ENCODE measurements around the gene POP4.
"Not testable (repeated sequence)": the region's sequence is repeated elsewhere in the genome, so short reads cannot be mapped to it uniquely, and the experiment has no call there.

POP4 gene, protein sequence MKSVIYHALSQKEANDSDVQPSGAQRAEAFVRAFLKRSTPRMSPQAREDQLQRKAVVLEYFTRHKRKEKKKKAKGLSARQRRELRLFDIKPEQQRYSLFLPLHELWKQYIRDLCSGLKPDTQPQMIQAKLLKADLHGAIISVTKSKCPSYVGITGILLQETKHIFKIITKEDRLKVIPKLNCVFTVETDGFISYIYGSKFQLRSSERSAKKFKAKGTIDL

DNA sequence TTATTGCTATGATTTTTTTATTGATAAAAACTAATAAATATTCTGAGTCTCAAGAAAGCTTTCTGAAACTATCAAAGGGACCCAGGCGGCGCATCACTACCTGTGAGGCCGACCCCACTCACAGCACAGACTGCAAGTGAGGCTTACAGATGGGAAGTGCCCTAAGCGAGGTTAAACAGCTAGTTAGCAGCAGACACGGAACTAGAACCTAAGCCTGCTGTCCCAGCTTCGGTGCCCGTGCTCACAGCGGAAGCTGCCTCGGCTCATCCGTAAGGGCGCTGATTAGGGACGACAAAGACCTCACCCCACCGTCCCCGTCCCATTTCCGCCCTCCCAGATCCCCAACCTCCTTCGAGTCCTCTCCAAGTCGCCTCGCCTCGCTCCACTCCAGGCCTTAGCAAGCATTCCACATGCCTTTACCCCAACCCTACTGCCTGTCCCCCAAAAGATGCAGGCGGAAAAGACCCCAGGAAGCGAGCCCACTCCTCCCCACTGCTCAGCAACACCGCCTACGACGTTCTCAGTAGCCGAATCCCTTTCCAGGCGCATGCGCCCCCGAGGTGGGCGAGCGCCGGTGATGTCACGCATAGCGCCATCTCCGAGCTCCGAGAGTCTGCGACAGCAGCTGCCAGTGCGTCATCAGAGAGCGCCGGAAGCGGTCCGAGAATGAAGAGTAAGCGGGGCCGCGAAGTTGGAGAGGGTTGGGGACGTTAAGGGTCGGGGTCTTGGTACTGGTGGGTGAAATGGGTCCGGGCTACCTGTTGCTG is at the start of gene POP4:
TSS of gene POP4 (plus strand) at position 631 of the 767 bp plus-strand sequence. CDS start at position 667, 36 bp downstream.
- DNase-seq: peak; percentile 96 to 97

DNA sequence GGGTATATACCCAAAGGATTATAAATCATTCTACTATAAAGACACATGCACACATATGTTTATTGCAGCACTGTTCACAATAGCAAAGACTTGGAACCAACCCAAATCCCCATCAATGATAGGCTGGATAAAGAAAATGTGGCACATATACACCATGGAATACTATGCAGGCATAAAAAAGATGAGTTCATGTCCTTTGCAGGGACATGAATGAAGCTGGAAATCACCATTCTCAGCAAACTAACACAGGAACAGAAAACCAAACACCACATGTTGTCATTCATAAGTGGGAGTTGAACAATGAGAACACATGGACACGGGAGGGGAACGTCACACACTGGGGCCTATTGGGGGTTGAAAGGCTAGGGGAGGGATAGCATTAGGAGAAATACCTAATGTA is 47.0 kb upstream of the POP4 start:
- DNase-seq: not testable (repeated sequence)

DNA sequence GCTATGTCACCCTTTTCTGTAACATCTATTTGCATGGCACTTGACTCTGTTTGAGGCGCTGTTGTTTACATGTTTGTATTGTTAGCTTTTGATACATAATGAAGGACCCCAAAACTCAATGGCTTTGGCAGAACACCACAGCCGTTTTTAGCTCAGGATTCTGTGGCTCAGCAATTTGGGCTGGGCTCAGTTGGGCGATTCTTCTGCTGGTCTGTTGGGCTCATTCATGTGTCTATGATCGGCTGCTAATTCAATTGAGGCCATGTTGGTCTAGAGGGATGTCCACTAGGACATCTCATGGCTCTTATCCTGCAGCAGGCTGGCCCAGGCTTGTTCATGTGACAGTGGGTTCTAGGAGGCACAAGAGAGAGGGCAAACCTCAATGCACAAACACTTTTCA is 46.3 kb upstream of the POP4 start:
- DNase-seq: no peak

DNA sequence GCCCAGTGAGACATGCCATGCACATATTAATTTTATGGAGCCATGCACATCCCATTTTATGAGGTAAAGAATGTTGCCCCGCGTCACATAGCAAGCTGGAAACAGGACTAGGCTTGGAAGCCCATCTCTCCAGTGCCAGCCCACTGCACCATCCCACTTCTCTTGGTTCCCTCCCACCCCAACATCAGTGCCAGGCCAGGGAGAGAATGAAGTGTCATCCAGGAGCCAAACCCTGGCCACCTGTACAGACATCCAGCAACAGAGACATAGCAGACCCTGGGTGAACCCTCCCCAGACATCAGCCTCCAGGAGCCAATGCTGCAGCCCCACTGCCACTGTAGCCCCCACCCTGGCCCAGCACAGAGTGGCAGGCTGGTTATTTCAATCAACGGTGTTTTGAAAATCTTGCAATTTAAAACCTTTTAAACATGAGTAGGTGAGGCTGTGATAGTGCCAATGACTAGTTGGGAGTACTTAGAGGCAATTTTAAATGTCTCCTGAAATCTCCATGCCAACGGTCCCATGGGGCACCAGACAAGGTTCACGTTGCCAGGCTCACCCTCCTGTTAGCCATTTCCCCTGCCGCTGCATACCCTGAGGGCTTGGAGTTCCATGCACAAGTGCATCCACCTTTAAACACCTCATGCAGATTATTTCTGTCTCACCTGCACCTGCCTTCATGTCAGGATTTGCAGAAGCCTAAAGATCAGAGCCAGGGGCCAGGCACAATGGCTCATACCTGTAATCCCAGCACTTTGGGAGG is 45.6 kb upstream of the POP4 start:
- no peak for DNase-seq

DNA sequence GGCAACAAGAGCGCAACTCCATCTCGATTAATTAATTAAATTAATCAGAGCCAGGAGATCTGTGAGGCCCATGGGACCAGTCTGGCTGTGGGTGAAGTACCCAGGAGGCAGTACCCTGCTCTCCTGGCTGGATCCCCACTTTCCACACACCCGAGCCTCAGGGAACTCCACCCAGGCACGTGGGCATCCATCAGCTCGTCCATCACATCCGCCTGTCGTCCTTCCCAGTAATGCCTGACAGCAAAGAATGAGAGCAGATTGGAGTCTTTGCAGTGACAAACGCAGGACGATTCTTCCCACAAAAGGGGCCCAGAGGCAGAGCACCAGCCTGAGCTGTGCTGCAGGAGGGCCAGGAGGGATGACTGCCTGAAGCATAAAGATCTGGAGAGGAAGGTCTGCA is 44.5 kb upstream of the POP4 start:
- DNase-seq: no peak

DNA sequence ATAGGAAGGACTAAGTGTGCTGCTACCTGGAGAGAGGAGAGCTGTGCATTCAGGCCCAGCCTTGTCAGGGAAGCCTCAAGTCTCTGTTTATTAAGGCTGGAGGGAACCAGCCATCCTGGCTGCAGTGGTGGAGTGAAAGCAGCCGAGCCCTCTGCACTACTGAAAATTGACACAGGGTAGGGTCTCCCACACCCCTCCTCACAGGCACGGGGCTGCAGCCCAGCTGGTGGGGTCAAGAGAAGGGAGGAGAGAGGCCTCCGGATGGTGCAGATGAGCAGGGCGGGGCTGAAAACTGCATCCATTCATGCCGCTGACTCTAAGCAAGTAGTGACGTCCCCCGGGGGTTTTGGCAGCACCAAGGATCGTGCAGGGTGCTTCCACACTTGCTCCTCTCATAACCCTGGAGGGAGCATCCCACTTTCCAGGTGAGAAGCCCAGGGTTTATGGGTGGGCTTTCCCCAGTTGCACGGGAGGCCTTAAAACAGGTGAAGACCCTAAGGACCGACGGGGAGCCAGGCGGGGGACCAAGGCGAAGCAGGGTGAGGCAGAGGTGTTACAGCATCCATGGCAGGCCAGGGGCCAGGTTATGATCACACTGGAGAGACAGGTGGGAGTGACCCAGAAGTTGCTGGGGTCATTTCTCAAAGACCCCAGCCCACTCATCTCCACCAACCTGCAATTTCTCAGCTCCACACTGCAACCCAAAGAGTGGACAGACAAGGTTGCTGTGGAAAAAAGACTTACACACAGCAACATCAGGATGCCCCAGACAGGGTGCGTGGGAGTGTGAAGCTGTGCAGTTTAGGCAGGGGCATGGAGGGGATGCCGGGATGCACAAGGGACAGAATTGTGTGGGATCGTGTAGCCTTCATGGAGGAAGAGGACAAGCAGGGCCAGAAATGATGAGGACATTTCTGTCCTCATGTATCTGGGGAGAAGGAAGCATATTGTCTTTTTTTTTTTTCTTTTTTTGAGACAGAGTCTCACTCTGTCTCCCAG is 43.5 kb upstream of the POP4 start:
- no peak for DNase-seq

DNA sequence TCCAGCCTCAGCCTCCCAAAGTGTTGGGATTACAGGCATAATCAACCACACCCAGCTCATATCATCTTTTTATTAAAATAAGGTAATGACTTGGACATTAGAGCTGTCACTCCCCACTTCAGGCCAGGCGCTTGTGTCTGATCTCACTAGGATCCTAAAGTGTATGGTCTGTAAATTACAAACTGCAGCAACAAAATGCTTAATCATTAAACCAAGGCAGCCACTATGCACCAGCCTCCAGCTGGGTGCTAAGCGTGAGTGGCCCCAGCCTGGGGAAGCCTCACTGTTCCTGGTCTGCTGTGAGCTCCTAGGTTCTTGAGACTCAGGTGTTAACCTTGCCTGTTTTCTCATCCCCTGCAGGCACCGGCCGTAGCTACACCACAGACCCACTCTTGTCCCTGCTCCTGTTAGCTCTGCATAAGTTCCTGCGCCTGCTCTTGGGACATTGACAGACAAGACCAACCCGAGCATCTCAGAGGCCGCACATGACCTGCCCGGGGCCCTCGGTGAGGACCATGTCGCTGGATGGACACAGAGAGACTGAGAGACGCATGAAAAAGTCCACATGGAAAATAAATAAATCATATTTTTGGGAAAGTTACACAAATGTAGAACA is 42.5 kb upstream of the POP4 start:
- no peak for DNase-seq

DNA sequence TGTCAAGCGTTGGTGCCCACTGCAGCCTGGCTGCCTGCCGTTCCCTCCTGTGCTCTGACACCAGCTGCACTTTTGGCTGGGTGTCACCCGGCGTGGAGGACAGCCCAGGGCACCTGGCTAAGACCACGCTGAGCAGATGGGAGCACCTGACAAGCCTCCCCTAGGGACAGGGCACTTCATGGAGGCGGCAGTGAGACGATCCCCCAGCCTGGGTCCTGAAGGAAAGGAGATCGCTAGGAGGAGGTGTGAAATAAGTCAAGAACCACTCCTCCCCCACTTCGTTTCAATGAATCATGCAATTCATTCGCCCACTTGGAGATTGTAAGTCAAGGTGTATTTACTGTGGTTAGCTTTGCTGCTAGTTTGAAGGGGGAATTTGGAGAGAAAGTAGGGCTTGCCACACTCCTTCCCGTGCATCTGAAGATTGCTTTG is 41.5 kb upstream of the POP4 start:
- no peak for DNase-seq

DNA sequence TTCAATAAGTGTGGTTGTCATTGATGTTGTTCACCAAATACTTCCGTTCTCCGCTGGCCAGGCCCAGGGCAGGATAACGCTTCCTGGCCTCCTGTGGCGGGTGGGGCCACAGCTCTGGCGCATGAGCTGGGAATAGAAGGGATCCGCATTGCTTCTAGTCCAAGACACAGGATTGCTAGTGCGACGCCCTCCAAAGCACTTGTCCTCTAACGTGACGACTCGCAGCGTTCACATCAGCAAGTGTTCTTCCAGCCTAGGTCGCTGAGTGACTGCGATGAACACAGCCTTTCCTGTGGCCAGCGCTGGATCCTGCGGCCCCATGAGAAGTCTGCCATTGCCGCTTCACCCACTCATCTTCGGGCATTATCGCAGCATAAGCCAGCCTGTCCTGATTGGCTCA is 40.9 kb upstream of the POP4 start:
- no peak for DNase-seq

DNA sequence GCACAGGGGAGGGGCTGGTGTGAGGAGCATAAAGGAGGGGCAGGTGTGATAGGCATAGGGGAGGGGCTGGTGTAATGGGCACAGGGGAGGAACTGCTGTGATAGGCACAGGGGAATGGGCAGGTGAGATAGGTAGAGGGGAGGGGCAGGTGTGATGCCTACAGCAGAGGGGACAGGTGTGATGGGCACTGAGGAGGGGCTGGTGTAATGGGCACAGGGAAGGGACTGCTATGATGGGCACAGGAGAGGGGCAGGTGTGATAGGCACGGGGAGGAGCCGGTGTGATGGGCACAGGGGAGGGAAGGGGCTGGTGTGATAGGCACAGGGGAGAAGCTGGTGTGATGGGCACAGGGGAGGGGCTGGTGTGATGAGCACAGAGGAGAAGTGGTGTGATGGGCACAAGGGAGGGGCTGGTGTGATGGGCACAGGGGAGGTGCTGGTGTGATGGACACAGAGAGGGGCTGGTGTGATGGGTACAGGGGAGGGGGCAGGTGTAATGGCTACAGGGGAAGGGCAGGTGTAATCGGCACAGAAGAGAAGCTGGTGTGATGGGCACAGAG is 39.5 kb upstream of the POP4 start:
- DNase-seq: no peak

DNA sequence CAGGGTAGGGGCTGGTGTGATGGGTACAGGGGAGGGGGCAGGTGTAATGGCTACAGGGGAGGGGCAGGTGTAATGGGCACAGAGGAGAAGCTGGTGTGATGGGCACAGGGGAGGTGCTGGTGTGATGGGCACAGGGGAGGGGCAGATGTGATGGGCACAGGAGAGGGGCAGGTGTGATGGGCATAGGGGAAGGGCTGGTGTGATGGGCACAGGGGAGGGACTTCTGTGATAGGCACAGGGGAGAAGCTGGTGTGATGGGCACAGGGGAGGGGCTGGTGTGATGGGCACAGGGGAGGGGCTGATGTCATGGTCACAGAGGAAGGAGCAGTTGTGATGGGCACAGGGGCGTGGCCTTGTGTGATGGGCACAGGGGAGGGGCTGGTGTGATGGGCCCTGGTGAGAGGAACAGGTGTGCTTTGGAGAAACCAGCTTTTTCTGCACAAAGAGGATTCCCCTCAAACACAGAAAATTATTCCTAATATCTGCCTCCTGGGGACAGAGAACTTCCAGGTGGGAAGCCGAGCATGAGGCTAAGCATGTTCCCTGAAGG is 38.6 kb upstream of the POP4 start:
- DNase-seq: no peak

DNA sequence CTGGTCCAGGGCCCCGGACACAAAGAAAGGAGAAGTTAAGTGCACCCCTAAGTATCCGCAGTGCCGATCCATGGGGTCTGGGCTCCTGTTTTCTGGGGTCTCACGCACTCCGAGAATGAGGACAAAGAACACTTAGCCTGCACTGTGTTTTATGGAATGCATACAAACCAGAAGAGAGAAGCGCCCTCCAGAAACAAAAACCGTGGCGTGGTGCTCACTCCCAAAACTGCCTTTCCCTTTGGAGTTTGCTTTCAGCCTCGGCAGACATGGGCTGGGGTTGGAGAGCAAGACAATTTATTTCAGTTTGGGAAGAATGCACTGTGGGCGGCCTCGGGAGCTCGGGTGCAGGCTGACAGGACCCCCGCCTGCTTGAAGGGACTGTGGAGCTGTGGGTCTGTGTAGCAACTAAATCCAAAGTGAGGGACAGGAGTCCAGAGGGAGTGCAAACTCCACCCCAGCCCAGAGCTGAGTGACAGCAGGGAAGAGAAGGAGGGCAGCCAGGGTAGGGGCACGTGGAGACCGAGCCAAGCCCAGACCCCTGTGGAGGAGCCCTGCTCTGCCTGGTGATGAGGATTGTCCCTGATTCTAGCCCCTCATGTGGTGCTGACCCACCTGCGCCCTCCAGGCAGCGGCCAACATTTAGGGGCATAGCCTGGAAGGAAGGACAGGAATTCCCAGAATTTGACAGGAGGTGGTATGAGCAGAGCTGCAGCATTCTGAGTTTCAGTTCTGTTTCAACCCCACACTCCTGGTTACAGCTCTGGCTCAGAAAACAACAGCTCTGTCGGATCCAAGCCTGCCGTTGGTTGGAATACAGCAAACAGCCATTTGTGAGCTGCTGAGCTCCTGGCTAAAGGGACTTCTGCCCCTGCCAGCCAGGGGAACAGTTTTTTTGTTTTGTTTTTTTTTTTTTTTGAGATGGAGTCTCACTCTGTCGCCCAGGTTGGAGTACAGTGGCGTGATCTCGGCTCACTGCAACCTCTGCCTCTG is 37.8 kb upstream of the POP4 start:
- no peak for DNase-seq

DNA sequence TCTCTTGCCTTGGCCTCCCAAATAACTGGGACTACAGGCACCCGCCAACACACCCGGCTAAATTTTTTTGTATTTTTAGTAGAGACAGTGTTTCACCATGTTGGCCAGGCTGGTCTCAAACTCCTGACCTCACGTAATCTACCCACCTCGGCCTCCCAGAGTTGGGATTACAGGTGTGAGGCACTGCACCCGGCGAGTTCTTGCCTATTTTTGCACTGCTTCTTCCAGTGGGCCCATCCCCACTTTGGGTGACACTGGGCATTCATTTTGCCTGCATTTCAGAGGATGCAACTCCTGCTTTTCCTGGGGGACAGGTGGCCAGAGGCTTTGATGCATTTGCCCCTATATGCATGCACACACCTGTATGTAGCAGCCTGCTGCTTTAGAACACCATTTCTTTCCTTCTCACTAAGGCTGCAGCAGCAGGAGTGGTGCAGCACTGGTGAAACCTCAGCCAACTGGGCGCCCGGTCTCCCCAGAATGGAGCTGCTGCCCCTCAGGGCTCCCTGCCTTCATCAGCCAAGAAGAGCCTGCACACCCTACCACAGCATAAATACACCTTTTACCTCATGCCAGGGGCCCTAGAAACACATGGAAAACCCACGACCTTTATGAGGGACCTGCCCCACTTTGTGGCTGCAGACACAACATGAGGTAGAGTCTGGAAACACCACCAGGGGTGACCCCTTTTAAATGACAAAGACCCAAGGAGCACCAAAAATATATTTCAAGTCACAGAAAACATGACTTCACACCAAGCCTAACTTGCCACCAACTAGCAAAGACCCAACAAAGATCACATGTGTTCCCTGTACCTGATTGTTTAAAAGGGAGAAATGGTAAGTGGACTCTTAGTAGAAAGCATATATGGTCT is 36.8 kb upstream of the POP4 start:
- no peak for DNase-seq

DNA sequence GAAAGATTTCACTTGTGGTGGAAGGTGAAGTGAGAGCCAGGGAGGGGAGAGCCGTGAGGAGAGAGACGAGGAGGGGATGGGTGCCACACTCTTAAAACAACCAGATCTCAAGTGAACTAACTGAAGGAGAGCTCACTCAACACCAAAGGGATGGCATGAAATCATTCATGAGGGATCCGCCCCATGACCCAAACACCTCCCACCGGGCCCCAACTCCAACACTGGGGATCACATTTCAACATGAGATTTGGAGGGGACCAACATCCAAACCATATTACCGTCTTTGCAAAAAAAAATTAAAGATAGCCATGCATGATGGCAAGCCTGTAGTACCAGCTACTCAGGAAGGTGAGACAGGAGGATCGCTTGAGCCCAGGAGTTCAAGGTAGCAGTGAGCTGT is 34.9 kb upstream of the POP4 start:
- no peak for DNase-seq

DNA sequence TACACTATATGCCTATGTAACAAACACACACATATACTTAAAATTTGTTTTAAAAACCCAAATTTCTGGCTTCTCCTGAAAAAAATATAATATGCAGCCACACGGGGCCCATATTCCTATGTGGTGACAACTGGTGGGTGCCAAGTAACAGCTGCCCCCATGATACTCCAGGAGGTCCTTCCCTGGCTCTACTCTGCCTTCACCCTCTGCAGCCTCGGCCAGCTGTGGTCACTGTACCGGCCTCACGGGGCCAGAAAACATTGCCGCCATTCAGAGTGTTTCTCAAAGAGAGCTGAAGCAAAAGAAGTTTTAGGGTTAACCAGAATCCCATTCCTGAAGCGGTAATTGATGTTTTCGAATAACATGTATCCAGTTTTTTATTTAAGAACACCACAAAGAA is 32.6 kb upstream of the POP4 start:
- DNase-seq: no peak

DNA sequence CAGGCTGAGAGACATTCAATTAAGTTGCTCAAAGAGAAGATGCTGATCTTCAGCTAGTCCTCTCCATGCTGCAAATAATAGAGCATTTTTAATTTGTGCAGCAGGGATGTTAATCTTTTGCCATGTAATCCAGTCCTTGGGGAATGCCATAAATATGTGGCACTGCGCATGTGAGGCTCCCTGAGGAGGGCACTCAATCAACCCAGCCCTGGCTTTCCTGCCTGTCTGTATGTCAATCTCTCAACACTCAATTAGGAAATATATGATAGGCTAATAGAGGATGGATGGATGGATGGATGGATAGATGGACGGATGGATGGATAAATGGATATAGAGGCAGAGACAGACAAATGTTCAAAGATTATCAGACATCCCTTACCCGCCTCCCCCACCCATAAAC is 31.6 kb upstream of the POP4 start:
- DNase-seq: no peak

DNA sequence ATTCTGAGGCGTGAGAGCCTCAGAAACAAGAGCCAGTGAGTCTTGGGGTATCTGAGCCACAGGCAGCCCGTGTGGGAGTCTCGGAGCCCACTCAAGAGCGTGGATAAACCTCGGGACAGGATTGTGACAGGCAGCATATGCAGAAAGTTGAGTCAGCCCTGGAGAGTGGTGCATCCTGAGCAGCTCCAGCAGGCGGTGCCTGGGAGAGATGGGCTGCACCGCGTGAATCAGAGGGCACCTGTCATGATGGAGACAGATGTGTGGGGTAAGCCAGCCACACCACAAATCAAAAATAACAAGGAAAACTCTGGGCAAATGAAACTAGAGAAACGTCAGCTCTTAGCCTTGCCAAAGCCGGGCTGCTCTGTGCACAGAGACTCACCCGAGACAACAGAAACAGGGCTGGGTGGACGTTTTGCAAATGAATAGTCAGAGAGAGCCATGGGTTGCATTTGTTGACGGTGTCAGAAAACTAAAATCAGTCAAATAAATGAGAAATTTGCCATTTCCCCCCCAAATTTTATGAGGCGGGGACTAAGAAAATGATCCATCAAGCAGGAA is 30.0 kb upstream of the POP4 start:
- DNase-seq: no peak

DNA sequence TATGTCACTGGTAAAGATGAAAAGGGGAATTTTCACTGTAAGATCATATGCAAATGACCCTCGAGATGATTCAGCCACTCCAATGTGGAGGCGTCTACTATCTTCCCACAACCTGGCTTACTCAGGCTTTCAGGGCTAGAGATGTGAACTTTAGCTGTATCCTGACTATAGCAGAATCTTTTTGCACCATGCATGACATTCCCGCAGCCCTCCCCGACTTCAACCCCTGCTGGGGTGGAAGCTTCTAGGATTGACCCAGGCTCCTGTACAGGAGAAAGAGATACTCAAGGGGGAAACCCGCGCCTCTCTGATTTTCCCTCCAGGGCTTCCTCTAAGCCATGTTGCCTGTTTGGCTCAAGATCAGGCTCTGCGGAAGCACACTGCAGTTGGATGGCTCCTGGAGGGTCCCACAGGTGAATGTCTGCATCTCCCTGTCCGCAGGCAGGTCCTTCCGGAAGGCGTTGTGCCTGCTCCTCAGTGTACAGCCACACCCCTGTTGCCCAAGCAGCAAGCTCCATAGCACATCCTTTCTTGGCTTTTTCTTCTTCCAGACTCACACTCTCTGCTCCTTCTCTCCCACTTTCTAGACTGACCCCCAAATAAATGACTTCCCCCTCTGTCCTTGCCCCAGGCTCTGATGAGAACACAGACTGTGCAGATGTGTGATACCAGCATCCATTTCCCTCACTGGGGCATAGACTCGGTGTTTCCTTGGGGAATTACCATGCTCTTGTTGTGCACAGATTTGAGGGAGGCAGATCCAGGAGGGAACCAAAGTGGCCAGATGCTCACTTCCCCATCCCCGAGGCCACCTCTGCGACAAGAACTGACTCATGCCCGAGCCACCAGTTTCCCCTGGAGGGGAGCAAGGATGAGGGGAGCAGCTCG is 29.1 kb upstream of the POP4 start:
- no peak for DNase-seq

All from CD4-positive, alpha-beta T cell treated with Interleukin-1 beta for 1 hour (primary cell).